LNCaP clone FGC (cell line): ENCODE results near the gene OR11A1.
"Not testable (repeated sequence)": the region's sequence is repeated elsewhere in the genome, so short reads cannot be mapped to it uniquely, and the experiment has no call there.

Experiments used
- DNase-seq: peaks from one replicate; pipeline ENCODE4 v3.0.0-alpha.2; 2011; ENCODE audit warnings: low read depth
- H3K4me3 ChIP-seq: 2 replicates; pipeline ENCODE4 v1.5.1; 2011; ENCODE audit warnings: mild to moderate bottlenecking, low read depth, low read length, control low read depth
- CTCF ChIP-seq: IDR thresholded peaks from 2 replicates; pipeline ENCODE4 v1.5.1; 2012; ENCODE audit warnings: mild to moderate bottlenecking; ENCODE audit not compliant: control insufficient read depth, insufficient read depth; ENCODE audit errors: extremely low read depth

Gene OR11A1

GRCh38 chr6:29447670-29448069, 9.2 kb downstream of the OR11A1 start:
- no peak for DNase-seq

GRCh38 chr6:29444031-29444430, 12.8 kb downstream of the OR11A1 start:
- not testable (repeated sequence) for H3K4me3 ChIP-seq, DNase-seq

More at GRCh38 chr6:29447670-29448069, 9.2 kb downstream of the OR11A1 start:
- H3K4me3 ChIP-seq: no peak overlapping the region
- TF ChIP-seq CTCF: no peak

- no peak for TF ChIP-seq CTCF
- DNase-seq: no peak
Observed at GRCh38 chr6:29442719-29443118, 14.2 kb downstream of the OR11A1 start.

GRCh38 chr6:29439006-29439405, 17.9 kb downstream of the OR11A1 start, which contains the start of gene OR10C1:
TSS of gene OR10C1 (plus strand) at chr6:29439306. CDS start at chr6:29440016, 710 bp downstream.
- DNase-seq: no peak
- no peak within 1 kb of the TSS for H3K4me3 ChIP-seq
- TF ChIP-seq CTCF: no peak

More at GRCh38 chr6:29442719-29443118, 14.2 kb downstream of the OR11A1 start:
- H3K4me3 ChIP-seq: no peak overlapping the region

- peak; percentile 53 for TF ChIP-seq CTCF
- H3K4me3 ChIP-seq: not testable (repeated sequence)
- DNase-seq: peak; percentile 8
Observed at GRCh38 chr6:29436730-29437129, 20.1 kb downstream of the OR11A1 start.

GRCh38 chr6:29426654-29427053, 30.2 kb downstream of the OR11A1 start:
- no peak for DNase-seq
- no peak for TF ChIP-seq CTCF

GRCh38 chr6:29425075-29425474, 31.8 kb downstream of the OR11A1 start:
- no peak overlapping the region for H3K4me3 ChIP-seq
- DNase-seq: no peak
- no peak for TF ChIP-seq CTCF

More at GRCh38 chr6:29426654-29427053, 30.2 kb downstream of the OR11A1 start:
- H3K4me3 ChIP-seq: no peak overlapping the region

GRCh38 chr6:29424575-29424974, 32.3 kb downstream of the OR11A1 start:
- DNase-seq: no peak
- no peak overlapping the region for H3K4me3 ChIP-seq
- TF ChIP-seq CTCF: no peak
